Measurements from ENCODE around the gene BSN. TPM values are rescaled to one million over a fixed set of nuclear protein-coding genes. Genes with fewer than 3 reads are reported as not detected.

The BSN gene
- total RNA-seq, 2 experiments from 2014 or later: 0.08 to 0.11 TPM

GRCh38 chr3:49649576-49649975, 95.3 kb downstream of the BSN start:
- Histone ChIP-seq H3K4me3 (ENCODE audit: low read length) (no peak overlapping the region), H3K27ac (ENCODE audit: low read depth in 1 of 2, low read length in 2 of 2) (no peak overlapping the region), H3K9me3 (ENCODE audit: control insufficient read depth in 1 of 2, insufficient read depth in 1 of 2, low read length in 2 of 2) (no peaks in the 10 kb centered on the region), H3K4me1 (ENCODE audit: insufficient read depth, low read length) (no peaks in the 10 kb centered on the region), H3K36me3 (ENCODE audit: insufficient read depth, low read length) (no peaks in the 10 kb centered on the region), H3K27me3 (ENCODE audit: control insufficient read depth in 1 of 2, insufficient read depth in 2 of 2, low read length in 2 of 2) (no peaks in the 10 kb centered on the region)
- no peaks in the 10 kb centered on the region for H3K27me3 Mint-ChIP-seq
- H3K9me3 Mint-ChIP-seq: no peaks in the 10 kb centered on the region
- ATAC-seq (ENCODE audit: poor library complexity) (no peak), DNase-seq (no peak)
- TF ChIP-seq, protein P1, sequence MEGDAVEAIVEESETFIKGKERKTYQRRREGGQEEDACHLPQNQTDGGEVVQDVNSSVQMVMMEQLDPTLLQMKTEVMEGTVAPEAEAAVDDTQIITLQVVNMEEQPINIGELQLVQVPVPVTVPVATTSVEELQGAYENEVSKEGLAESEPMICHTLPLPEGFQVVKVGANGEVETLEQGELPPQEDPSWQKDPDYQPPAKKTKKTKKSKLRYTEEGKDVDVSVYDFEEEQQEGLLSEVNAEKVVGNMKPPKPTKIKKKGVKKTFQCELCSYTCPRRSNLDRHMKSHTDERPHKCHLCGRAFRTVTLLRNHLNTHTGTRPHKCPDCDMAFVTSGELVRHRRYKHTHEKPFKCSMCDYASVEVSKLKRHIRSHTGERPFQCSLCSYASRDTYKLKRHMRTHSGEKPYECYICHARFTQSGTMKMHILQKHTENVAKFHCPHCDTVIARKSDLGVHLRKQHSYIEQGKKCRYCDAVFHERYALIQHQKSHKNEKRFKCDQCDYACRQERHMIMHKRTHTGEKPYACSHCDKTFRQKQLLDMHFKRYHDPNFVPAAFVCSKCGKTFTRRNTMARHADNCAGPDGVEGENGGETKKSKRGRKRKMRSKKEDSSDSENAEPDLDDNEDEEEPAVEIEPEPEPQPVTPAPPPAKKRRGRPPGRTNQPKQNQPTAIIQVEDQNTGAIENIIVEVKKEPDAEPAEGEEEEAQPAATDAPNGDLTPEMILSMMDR (IDR thresholded peaks at IDR 0.05): no peak
- H3K4me3 Mint-ChIP-seq: no peak overlapping the region
- H3K27ac Mint-ChIP-seq: no peak overlapping the region
- H3K36me3 Mint-ChIP-seq (ENCODE audit: low read depth): no peaks in the 10 kb centered on the region
- ChIA-PET CTCF (no interaction called here), POLR2A (no interaction called here)
- H3K4me1 Mint-ChIP-seq (ENCODE audit: low read depth): no peaks in the 10 kb centered on the region
- intact Hi-C loops (cut with DNase I, micrococcal nuclease): no loop called here

DNA sequence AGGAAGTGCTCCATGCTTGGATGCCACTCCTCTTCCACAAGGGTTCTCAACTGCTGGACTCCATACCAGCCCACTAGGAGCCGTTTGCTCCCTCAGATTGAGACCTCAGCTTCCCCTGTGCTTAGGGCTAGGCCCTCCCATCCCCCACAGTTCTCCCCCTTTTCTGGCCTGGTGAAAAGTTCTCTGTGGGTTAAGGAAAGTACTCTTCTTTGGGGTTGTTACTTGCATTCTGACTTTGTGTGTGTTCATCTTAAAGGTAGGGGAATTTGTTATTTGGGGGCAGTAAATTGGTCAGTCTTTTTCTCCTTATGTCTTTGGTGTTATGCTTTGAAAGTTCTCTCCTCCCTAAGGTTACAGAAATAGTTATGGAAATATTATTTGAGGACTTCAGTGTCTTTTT, 95.9 kb downstream of the BSN start:
- TF ChIP-seq, protein P1 (IDR thresholded peaks at IDR 0.05): no peak
- Mint-ChIP-seq H3K4me1 (ENCODE audit: low read depth) (no peaks in the 10 kb centered on the region), H3K36me3 (ENCODE audit: low read depth) (no peaks in the 10 kb centered on the region), H3K27ac (no peak overlapping the region), H3K27me3 (no peaks in the 10 kb centered on the region), H3K4me3 (no peak overlapping the region), H3K9me3 (no peaks in the 10 kb centered on the region)
- intact Hi-C loops (cut with DNase I, micrococcal nuclease): no loop called here
- H3K9me3 ChIP-seq (ENCODE audit: control insufficient read depth in 1 of 2, insufficient read depth in 1 of 2, low read length in 2 of 2): no peaks in the 10 kb centered on the region
- no peak for DNase-seq
- H3K36me3 ChIP-seq (ENCODE audit: insufficient read depth, low read length): no peaks in the 10 kb centered on the region
- no peak overlapping the region for H3K27ac ChIP-seq (ENCODE audit: low read depth in 1 of 2, low read length in 2 of 2)
- no peak for ATAC-seq (ENCODE audit: poor library complexity)
- POLR2A ChIA-PET: no interaction called here
- CTCF ChIA-PET: no interaction called here
- H3K4me3 ChIP-seq (ENCODE audit: low read length): no peak overlapping the region
- no peaks in the 10 kb centered on the region for H3K4me1 ChIP-seq (ENCODE audit: insufficient read depth, low read length)
- H3K27me3 ChIP-seq (ENCODE audit: control insufficient read depth in 1 of 2, insufficient read depth in 2 of 2, low read length in 2 of 2): no peaks in the 10 kb centered on the region

DNA sequence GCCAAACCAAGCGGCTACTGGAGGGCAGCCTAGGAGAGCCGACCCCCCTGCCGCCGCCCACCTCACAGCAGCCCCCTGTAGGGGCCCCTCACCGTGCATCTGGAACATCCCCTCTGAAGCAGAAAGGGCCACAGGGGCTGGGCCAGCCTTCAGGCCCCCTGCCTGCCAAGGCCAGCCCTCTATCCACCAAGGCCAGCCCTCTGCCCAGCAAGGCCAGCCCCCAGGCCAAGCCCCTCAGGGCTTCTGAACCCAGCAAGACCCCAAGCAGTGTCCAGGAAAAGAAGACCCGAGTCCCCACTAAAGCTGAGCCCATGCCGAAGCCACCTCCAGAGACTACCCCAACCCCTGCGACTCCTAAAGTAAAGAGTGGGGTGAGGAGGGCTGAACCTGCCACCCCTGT, 96.4 kb downstream of the BSN start:
- no peaks in the 10 kb centered on the region for H3K4me1 ChIP-seq (ENCODE audit: insufficient read depth, low read length)
- no peak overlapping the region for H3K4me3 ChIP-seq (ENCODE audit: low read length)
- H3K27ac Mint-ChIP-seq: no peak overlapping the region
- no peaks in the 10 kb centered on the region for H3K36me3 ChIP-seq (ENCODE audit: insufficient read depth, low read length)
- ChIA-PET POLR2A (no interaction called here), CTCF (no interaction called here)
- intact Hi-C loops (cut with DNase I, micrococcal nuclease): no loop called here
- no peaks in the 10 kb centered on the region for H3K4me1 Mint-ChIP-seq (ENCODE audit: low read depth)
- H3K27me3 ChIP-seq (ENCODE audit: control insufficient read depth in 1 of 2, insufficient read depth in 2 of 2, low read length in 2 of 2): no peaks in the 10 kb centered on the region
- no peaks in the 10 kb centered on the region for H3K9me3 ChIP-seq (ENCODE audit: control insufficient read depth in 1 of 2, insufficient read depth in 1 of 2, low read length in 2 of 2)
- no peaks in the 10 kb centered on the region for H3K27me3 Mint-ChIP-seq
- H3K4me3 Mint-ChIP-seq: no peak overlapping the region
- no peaks in the 10 kb centered on the region for H3K9me3 Mint-ChIP-seq
- no peak for DNase-seq
- H3K36me3 Mint-ChIP-seq (ENCODE audit: low read depth): no peaks in the 10 kb centered on the region
- TF ChIP-seq, protein P1 (IDR thresholded peaks at IDR 0.05): no peak
- ATAC-seq (ENCODE audit: poor library complexity): no peak
- H3K27ac ChIP-seq (ENCODE audit: low read depth in 1 of 2, low read length in 2 of 2): no peak overlapping the region

All from CD4-positive, alpha-beta T cell (primary cell).